HTERT RPE-1 (cell line): ENCODE results near the gene SPAG16.
"Not testable (repeated sequence)": the region's sequence is repeated elsewhere in the genome, so short reads cannot be mapped to it uniquely, and the experiment has no call there.

ENCODE experiments used
- in situ Hi-C: fragments of 300-500 bp; cut with MboI; formaldehyde crosslinking; loops from 4 replicates; pipeline ENCODE4 v1.14.3; 2020; ENCODE audit warnings: low sequenced_read_pairs

The SPAG16 gene

DNA sequence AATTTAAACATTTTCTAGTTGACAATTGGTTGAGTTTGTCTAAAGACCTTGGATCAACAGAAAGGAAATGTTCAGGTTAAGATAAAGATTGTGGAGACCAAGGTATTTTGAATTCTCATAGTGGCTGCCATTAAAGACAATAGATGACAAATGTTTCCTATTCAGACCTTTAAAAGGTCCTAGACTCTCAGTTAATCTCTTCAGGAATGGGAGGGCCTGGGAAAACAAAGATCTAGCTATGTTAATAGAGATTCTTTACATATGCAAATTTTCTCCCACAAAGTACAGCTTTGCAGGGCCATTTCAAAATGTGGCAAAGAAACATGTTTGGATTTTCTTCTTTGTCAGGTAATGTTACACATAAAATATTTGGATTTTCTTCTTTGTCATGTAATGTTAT is 403.9 kb downstream of the SPAG16 start:
- in situ Hi-C loops = no loop called here

DNA sequence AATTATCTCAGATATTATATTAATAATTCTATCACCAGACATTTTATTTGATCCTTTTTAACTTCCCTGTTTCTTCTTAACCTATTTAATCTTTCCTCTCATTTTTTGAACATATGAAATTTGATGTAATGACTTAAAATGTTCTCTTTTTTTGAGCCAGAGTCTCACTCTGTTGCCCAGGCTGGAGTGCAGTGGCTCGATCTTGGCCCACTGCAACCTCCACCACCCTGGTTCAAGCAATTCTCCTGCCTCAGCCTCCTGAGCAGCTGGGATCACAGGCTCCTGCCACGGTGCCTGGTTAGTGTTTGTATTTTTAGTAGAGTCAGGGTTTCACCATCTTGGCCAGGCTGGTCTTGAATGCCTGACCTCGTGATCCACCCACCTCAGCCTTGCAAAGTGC is 404.6 kb downstream of the SPAG16 start:
- in situ Hi-C loops = not testable (repeated sequence)

DNA sequence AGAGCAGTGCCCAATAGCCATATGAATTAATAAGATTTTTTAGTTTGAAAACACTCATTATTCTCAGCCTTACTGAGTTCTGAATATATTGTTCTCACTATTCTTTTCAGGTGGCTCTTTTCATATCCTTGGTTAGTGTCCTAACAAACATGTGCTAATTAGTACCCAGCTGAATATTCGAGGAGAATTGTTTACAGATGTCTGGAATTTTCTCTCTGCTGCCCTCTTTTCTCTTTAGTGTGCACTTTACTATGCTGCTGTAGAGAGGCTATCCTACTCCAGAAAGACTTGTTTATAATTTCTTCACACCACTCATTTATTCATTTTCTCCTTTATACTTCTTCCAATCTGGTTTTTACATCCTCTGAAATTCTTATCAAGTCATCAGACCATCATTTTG is 405.3 kb downstream of the SPAG16 start:
- in situ Hi-C loops = no loop called here

GRCh38 chr2:213691351-213691750 is 407.1 kb downstream of the SPAG16 start:
- in situ Hi-C loops = no loop called here

GRCh38 chr2:213696442-213696841 is 412.2 kb downstream of the SPAG16 start:
- in situ Hi-C loops = no loop called here

DNA sequence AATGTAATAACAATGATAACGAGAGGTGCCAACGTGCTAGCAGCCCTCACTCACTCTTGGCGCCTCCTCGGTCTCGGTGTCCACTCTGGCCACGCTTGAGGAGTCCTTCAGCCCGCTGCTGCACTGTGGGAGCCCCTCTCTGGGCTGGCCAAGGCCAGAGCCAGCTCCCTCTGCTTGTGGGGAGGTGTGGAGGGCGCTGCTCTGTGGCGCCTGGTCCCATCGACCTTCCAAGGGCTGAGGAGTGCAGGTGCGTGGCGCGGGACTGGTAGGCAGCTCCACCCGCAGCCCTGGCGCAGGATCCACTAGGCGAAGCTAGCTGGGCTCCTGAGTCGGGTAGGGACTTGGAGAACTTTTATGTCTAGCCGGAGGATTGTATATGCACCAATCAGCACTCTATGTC is 417.1 kb downstream of the SPAG16 start:
- in situ Hi-C loops = not testable (repeated sequence)

DNA sequence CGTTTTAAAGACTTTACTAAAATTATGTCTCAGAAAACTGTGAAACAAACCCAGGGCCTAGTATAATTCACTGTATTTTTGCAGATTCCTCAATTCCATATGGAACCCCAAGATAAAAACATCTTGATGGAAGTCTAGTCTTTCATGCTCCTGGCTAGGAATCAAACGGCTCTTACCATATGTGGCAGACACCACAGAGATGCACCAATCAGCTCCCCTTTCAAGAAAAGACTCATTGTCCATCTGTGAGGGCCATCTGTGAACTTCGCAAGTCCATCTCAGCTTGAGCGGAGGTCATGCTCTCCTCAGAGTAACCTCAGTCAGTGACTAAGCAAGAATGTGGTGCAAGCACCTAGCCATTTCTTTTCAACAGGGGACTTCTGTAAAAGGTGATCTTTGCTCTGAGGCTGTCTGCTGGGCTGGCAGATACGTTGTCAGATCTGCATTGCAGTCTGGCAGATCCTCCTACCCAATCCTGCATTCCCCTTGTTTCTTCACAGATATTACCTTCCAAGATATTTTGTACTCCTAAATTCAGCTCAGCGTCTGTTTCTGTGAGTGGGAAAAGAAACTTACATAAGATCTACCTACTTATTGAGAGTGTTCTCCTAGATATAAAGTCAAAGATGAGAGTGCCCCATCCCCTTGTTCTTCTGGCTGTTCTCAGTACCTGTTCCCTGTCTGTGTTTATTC is 419.3 kb downstream of the SPAG16 start:
- in situ Hi-C loops = no loop called here

DNA sequence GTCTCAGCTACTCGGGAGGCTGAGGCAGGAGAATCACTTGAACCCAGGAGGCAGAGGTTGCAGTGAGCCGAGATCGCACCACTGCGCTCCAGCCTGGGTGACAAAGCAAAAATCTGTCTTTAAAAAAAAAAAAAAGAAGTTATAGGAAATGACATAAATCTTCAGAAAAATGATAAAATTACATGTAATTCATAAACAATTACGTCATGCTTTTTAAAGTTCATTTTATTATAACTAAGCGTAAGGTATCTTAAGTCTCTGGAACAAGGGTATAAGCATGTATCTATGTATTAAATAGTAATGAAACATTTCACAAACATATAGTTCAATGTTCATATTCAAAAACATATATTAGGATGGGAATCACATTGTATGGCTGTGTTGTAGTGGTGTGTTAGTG is 425.9 kb downstream of the SPAG16 start:
- in situ Hi-C loops = no loop called here

GRCh38 chr2:213718411-213718810 is 434.1 kb downstream of the SPAG16 start:
- in situ Hi-C loops = not testable (repeated sequence)

GRCh38 chr2:213722565-213722964 is 438.3 kb downstream of the SPAG16 start:
- in situ Hi-C loops = no loop called here

DNA sequence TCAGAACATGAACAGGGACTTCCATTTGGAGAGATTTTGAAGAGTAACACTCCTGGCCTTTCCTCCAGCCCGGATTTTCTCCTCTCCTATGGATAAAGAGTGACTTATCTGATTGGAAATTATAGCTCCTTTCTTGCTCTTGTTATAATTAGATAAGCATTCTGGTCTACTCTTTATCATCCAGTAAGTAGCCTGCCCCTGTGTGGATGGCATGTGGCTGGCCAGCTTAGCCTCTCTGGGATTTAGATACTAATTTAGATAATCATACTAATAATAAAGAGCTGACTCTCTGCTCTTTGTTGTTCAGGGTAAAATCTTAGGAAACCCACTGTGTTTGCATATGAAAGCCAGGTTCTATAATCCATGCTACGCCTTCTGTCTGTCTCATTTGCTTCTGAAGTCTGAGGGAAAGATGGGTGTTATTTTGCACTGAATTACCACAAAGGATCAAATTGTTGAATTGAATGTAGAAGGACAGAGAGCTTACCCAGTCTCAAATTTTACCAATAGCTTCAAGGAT is 438.8 kb downstream of the SPAG16 start:
- in situ Hi-C loops = no loop called here

DNA sequence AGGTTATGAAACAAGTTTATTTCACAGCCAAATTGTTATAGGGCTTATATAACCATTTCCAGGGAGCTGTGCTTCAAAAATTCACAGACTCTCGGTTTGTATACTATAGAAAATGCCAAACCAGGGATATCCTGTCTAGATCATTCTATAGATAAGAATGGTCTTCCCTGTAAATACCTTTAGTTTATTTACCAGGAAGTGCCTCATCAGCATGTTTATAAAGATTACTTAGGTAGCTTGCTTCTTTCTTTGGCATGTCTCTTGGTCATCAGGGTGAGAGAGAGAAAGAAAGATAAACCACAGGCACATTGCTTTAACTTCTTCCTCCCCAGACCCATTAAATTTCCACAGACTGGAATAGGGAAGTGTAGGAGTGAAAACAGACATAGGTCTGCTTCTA is 439.4 kb downstream of the SPAG16 start:
- in situ Hi-C loops = no loop called here

- in situ Hi-C loops = no loop called here
Observed at GRCh38 chr2:213726101-213726500, 441.8 kb downstream of the SPAG16 start.

DNA sequence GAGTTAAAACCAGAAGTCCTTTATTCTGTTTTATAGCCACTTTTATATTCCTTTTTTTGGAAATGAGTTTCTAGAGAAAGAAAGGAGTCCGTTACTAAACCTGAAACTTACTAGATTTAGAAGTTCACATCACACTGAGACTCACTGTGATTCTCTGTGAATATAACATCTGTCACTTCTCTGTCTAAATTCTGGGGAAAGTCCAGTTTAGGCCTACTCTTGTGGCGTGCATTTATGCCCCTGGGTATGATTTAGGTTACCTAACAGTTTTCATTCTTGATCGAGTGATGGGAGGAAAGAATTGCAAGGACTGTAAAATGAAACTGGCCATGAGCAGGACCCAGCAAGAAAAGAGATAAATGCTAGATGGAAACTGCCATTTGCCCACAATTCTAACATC is 449.6 kb downstream of the SPAG16 start:
- in situ Hi-C loops = no loop called here

DNA sequence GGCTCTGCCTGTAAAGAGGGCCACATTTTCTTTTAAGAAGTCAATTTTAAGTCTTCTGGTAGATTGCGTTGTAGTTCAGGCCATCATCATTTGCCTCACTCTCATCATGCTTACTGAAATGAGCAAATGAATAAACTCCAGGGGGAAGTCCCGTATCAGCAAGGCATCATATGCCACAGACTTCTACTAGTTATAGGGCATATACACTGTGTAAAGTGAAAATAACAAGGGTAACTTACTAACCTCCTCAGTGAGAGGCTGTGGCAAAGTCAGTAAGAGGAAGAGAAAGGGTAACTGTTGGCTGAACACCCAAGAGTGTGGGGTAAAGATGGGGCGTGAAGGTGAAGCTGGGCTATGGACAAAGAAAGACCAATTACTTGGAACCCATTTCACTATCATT is 456.2 kb downstream of the SPAG16 start:
- in situ Hi-C loops = no loop called here

- in situ Hi-C loops = no loop called here
Observed at GRCh38 chr2:213751446-213751845, 467.2 kb downstream of the SPAG16 start.

- in situ Hi-C loops = no loop called here
Observed at GRCh38 chr2:213752575-213752974, 468.3 kb downstream of the SPAG16 start.

DNA sequence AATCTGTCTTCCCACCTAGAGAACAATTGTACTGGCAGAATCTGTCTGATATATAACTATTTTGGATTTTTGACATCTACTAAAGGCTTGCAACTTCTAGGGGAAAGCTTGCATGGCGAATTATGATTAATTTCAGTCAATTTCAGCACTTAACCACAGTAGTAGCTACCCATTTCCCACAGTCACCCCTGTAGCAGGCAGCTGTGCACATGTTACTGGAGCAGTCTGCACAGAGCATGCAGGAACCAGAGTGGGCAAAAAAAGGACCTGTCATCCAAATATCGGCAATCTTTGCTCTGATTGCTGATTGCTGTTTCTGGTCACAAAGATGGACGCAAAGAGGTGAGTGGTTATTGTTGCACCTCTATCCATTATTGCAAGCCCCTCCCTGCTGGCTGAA is 473.3 kb downstream of the SPAG16 start:
- in situ Hi-C loops = no loop called here

GRCh38 chr2:213763354-213763753 is 479.1 kb downstream of the SPAG16 start:
- in situ Hi-C loops = no loop called here

- in situ Hi-C loops = no loop called here
Observed at GRCh38 chr2:213763963-213764362, 479.7 kb downstream of the SPAG16 start.

DNA sequence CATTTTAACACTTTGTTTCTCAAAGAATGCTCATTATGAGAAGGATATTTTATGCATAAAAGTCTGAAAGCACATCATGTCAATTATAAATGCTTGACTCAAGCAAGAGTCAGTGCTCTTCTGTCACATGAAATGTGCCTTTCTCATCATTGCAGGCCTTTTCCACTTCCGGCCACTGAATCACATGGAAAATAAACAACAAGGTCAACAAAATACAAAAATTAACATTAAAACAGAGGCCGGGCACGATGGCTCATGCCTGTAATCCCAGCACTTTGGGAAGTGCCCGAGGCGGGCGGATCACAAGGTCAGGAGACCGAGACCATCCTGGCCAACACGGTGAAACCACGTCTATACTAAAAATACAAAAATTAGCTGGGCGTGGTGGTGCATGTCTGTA is 480.6 kb downstream of the SPAG16 start:
- in situ Hi-C loops = no loop called here

- in situ Hi-C loops = no loop called here
Observed at GRCh38 chr2:213766062-213766461, 481.8 kb downstream of the SPAG16 start.

DNA sequence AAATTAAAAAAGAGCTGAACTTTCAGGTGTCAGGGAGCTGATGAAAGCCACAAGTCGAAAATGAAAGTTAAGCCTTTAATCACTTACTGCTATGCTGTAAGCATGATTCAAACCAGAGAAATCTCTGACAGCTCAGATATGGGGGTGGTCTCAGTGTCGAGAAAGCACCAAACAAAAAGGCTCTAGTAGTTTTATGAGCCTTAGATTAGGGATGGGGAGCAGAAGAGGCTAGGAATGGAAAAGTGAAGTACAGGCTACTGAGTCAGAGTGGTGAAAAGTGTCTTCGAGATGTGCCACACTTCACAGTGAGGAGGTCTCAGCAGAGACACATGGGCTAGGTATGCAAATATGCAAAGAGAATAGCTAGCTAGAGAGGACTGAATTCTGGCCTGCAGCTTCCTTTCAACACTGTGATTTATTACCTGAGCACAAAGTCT is 482.2 kb downstream of the SPAG16 start:
- in situ Hi-C loops = no loop called here
